Stimulated activated CD4-positive, alpha-beta T cell treated with anti-CD3 and anti-CD28 coated beads, Interleukin-4, amount 100 ng/mL, for 4 hours (primary cell): ENCODE measurements around the gene ZNF853.
"Not testable (repeated sequence)": the region's sequence is repeated elsewhere in the genome, so short reads cannot be mapped to it uniquely, and the experiment has no call there.

Source experiments
- DNase-seq, 2 experiments: peaks; one replicate each; pipeline ENCODE4 v3.0.0-alpha.2; 2020

Gene ZNF853

DNA sequence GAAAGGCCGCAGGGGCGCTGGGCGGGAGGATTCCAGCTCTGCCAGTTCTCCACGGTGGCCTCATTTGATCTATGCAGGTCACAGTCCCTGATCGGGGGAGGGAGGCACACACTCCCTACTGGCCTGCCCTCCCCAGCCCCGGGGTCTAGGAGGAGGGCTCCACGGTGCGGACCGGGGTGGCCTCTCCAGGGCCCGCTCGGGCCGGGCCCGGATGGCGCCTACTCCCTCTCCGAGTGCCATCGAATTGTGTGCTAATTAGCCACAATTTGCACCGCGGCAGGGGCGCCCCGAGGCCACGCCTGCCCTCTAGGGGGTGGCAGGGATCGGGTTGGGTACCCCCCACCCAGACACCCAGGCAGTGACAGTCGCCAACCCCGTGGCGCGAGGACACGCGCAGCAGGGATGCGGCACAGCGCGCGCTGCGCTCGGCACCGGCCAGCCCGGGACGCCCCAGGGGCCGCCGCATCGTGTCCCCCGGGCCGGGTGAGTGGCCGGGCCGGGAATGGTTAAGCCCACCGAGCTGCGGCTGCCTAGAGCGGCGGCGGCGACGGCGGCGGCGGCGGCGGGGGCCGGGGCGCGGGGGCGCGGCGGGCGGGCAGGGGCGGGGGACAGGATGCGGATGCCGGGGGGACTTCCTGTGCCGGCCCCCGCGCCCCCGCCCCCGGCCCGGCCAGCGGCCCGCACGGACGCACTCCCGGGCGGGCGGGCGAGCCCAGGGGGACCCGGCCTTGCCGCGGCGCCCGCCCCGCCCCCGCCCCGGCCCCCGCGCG, at the start of gene ZNF853:
Gene ZNF853 (plus strand): TSS at position 658 of the 770 bp plus-strand sequence. CDS start 565 bp downstream, outside the sequence.
- DNase-seq = peak in 1 of 2 experiments; percentile 21

DNA sequence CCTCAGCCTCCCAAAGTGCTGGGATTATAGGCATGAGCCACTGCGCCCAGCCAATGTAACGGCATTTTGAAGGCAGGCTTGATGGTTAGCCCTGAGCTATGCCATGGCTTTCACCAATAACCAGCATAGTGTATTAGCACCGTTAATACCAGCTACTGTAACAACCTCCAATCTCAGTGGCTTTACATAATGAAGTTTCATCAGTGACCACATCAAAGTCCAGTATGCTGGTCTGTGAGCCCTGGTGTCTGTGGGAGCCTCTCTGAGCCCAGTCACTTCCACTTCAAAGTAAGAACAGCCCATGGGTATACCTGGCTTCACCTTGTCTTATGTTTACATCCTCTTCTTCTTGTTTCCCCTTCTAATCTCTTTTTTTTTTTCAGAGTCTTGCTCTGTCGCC, 49.8 kb upstream of the ZNF853 start:
- DNase-seq = no peak

DNA sequence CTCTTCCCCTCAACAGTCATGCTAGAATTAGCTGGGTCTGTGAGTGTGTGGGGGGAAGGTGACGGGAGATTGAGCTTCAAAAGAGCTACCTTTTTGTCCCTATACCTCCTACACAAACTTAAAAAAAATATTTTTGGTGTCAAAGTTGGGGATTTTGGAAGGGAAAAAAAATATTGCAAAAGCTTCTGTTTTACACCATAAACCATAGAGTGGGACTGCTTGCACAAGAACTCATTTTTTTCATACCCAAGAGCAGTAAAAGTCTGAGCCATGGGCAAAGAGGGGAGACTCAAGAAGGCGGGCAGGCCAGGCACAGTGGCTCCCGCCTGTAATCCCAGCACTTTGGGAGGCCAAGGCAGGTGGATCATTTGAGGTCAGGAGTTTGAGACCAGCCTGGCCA, 47.5 kb upstream of the ZNF853 start:
- no peak for DNase-seq

DNA sequence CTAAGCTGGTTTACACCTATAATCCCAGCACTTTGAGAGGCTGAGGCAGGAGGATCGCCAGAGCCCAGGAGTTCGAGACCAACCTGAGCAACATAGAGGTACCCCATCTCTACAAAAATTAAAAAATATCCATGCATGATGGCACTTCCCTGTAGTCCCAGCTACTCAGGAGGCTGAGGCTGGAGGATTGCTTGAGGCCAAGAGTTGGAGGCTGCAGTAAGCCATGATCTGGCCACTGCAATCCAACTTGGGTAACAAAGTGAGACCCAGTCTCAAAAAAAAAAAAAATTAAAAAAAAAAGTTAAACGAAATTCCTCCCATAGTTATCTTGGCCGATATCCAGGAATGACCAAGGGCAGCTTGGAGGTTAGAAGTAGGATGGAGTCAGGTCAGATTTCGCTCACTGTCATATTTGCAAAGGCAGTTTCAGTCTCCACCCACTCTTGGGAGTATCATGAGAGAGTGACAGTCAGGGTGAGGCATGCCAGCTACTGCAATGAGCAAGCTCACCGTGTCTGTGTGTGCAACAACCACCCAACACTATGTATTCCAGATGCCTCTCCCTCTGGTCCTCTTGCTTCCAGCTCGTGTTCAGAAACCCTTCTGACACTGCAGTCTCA, 44.1 kb upstream of the ZNF853 start:
- no peak for DNase-seq

DNA sequence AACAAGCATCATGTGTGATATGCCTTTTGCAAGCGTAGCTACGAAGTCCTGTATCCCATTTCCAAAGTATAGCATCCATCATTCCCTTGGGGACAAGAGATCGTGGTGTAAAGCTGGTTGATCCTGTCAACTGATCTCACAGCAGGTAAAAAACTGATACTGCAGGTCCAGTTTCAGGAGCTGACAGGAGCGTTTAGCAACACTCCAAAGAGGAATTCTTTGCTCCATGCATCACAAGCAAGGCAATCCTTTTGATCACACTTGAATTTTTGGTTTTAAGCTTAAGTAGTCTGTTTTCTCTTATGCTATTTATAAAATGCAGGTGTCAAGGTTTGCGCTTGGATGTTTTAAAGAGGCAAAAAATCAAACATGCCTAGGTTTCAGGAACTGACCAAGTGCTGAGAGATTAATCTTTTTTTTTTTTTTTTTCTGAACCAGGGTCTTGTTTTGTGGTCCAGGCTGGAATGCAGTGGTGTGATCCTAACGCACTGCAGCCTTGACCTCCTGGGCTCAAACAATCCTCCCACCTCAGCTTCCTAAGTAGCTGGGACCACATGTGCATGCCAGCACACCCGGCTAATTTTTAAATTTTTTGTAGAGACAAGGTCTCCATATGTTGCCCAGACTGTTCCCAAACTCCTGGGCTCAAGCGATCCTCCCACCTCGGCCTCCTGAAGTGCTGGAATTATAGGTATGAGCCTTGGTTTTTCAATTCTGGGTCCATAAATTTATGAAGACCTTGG, 40.0 kb upstream of the ZNF853 start:
- no peak for DNase-seq

DNA sequence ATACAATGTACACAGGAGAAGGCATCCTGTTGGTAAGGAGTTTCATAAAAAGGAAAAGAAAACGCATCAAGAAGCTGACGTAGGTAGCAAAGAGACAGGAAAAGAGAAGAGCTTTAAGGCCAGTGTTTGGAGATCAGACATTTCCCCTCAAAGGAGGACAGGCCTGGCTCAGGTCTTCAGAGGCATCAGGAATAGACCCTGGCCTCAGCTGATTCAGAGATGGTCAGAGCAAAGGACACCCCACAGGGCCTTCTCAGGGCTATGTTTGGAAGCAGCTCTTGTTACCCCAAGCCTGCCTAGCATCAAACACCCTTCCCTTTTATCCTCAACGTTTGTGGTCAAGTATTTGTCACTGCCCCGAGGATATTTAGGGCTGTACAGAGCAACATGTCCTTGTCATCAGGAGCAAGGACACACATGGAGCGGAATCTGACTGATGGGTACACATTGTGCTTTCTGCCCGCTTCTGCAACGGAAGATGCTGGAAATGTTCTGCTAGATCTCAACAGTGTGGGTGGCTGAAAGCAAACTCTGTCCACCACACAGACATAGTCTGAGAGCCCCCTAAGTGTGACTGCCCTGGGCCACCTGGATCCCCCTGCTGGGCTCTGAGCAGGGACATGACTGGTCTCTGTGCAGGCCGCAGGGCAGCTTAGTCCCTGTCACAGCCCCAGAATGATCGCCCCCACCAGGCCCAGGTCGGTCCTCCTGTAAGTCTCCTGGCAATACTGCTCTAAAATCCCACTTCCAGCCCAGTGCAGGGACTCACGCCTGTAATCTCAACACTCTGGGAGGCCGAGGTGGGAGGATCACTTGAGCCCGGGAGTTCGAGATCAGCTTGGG, 39.2 kb upstream of the ZNF853 start:
- DNase-seq = no peak

DNA sequence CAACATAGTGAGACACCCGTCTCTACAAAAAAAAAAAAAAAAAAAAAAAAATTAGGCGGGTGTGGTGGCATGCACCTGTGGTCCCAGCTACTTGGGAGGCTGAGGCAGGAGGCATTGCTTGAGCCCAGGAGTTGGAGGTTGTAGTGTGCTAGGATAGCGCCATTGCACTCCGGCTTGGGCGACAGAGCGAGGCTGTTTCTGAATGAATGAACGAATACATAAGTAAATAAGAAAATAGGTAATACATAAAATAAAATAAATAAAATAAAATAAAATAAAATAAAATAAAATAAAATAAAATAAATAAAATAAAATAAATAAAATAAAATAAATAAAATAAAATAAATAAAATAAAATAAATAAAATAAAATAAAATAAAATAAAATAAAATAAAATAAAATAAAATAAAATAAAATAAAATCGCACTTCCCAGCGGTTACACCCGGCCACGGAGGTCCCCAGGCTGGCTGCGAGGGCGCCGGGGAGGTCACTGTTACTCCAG, 38.5 kb upstream of the ZNF853 start:
- DNase-seq = not testable (repeated sequence)

DNA sequence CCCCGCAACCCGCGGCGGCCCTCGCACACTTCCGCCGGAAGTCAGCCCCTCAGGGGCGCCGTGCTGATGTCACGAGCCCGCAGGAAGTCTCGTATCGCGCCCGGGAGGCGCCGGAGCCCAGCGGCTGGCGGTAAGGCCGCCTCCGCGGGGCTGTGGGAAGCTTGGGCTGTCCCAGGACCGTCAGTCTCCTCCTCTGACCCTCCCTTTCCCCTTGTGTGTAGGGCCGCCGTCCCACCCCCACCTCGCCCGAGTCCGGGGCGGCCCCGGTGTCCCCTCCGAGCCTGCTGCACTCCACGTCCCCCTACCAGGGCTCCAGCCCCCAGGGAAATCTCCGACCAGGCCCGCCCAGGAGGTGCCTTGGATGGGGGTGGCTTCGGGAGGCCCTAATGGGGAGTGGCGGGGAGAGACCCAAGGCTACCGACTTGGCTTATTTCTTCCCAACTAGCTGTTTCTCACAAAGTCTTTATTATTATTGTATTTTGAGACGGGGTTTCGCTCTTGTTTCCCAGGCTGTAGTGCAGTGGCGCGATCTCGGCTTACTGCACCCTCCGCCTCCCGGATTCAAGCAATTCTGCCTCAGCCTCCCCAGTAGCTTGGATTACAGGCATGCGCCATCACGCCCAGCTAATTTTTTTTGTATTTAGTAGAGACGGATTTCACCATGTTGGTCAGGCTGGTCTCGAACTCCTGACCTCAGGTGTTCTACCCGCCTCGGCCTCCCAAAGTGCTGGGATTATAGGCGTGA, 37.9 kb upstream of the ZNF853 start, which contains the start of gene ZDHHC4:
Gene ZDHHC4 (plus strand): TSS at position 86 of the 745 bp plus-strand sequence. CDS start 3,108 bp downstream, outside the sequence.
- DNase-seq = peak; percentile 84 to 87

DNA sequence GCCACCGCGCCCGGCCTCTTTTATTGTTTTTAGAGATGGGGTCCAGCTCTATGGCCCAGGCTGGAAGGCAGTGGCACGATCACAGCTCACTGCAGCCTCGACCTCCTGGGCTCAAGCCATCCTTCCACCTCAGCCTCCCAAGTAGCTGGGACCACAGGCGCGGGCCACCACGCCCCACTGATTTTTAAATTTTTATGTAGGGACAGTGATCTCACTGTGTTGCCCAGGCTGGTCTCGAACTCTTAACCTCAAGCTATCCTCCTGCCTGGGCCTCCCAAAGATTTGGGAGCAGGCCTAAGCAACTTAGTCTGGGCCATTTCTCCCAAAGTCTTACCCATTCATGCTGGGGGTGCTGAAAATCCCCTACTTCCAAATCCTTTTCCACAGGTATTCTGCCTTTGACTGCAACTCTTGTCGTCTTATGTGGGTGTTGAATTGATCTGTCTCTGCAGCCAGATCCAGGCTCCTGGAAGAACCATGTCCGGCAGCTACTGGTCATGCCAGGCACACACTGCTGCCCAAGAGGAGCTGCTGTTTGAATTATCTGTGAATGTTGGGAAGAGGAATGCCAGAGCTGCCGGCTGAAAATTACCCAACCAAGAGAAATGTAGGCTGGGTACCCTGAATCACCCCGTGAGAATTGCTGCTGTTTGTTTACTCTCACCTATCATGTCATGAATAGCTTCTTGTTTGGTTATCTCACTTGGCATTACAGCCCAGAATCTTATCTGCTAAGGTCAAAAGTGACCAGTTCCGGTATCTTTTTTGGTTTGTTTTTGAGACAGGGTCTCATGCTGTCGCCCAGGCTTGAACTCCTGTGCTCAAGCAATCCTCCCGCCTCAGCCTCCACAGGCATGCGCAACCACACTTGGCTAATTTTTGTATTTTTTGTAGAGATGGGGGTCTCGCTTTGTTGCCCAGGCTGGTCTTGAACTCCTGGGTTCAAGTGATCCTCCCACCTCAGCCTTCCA, 37.0 kb upstream of the ZNF853 start:
- DNase-seq = no peak

DNA sequence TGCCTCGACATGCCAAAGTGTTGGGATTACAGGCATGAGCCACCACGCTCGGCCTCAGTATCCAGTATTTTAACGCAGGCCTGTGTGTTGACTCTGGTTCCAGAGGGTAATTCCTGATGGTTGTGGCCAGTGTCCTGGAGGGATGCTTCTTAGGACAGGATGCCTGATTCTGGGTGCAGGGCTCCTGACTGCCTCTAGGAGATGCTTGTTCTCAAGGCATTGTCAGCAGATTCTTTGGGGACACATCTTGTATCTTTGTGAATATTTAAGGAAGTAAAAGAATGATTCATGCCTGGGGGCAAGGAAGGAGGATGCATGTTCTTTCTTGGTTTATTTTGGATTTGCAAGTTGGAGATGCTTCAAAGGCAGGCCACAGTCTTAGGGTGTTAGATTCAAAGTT, 36.0 kb upstream of the ZNF853 start:
- DNase-seq = no peak

DNA sequence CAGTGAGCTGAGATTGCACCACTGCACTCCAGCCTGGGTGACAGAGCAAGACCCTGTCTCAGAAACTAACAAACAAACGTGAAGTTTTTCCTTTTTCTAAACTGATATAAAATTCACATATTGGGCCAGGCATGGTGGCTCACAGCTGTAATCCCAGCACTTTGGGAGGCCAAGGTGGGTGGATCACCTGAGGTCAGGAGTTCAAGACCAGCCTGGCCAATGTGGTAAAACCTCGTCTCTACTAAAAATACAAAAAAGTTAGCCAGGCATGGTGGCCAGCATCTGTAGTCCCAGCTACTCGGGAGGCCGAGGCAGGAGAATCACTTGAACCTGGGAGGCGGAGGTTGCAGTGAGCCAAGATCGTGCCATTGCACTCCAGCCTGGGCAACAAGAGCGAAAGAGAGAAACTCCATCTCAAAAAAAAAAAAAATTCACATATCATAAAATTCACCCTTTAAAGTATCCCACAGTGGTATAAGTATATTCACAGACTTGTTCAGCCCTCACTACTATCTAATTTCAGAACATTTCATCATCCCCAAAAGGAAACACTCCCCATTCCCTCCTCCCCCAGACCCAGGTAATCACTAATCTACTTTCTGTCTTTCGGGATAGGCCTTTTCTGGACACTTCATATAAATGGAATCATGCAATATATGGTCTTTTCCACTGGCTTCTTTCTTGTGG, 29.5 kb upstream of the ZNF853 start:
- DNase-seq = not testable (repeated sequence)

DNA sequence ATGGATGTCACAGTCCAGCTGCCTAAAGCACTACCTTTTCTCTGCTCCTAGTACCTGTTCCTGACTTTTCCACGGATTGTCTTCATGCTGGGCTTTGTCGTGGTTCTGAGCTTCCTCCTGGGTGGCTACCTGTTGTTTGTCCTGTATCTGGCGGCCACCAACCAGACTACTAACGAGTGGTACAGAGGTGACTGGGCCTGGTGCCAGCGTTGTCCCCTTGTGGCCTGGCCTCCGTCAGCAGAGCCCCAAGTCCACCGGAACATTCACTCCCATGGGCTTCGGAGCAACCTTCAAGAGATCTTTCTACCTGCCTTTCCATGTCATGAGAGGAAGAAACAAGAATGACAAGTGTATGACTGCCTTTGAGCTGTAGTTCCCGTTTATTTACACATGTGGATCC, 26.8 kb upstream of the ZNF853 start:
- DNase-seq = no peak

DNA sequence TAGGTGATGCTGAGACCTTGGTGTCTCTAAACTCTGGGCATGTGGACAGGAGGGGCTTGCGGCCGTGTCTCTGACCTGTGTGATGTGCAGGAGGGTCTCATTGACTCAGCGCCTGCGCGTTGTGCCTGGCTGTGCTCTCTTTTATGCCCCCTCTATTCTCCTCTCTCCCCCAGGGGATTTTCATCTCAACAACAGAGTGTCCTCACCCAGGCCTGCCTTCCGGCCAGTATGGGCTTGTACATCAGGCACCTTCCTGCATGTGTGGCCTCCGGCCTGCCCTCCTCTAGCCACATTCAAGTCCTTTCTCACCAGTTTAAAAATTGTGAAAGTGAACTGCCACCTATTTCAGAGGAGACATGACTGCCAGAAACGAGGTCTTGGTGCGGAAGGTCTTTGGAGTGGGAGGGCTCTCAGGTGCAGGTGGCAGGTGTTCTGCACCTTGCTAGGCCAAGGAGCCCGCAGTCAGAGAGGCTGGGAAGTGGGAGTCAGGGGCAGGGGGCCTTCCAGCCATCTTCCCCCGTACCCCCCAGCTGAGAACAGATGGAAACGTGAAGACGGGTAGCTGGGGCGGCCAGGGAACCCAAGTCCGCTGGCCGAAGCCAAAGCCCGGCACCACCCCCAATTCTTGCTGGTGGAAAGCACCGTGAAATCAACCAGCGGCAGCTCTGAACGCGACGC, 26.1 kb upstream of the ZNF853 start:
- no peak for DNase-seq

DNA sequence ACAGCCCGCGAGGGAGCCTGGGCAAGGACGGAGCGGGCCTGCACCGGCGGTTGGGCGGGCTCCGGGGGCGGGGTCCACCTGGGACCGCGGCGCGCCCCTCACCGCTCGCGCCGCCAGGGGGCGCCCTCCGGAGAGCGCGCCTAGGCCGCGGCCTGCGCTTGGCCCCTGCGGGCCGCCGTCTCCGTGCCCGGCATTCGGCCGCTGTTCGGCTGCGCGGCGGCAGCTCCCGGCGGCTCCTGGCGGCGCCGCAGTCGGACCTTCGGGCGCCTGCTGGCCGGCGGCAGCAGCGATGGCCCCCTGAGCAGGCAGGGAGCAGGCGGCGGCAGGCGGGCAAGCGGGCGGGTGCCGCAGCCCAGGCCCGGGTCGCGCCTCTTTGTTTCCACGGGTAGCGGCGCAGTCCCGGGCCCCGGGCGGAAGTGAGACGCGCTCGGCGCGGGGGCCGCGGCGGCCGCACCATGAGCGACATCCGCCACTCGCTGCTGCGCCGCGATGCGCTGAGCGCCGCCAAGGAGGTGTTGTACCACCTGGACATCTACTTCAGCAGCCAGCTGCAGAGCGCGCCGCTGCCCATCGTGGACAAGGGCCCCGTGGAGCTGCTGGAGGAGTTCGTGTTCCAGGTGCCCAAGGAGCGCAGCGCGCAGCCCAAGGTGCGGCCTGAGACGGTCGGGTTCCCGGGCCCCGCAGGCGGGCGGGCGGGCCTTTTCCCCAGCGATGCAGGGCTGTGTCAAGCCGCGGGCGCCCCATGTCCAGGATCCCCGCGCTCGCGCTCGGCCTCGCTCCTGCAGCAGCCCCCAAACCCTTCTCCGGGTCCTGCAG, 25.4 kb upstream of the ZNF853 start, which contains the start of gene INTS15:
Gene INTS15 (plus strand): TSS at position 193 of the 816 bp plus-strand sequence. CDS start 263 bp downstream, at position 456.
- DNase-seq = peak; percentile 74 to 84

DNA sequence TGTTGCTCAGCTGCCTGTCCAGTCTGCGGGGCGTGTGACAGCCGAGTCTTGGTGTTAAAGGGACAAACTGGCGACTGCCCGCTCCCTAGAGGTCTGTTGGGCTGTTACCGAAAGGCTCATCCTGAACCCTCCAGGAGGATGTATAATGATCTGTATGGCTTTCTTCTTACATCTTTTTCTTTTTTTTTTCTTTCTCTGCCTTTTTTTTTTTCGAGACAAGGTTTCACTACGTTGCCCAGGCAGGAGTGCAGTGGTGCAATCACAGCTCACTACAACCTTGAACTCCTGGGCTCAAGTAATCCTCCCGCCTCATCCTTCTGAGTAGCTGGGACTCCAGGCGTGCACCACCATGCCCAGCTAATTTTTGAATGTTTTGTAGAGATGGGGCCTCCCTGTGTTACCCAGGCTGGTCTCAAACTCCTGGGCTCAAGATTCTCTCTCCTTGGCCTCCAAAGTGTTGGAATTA, 24.7 kb upstream of the ZNF853 start:
- no peak for DNase-seq

DNA sequence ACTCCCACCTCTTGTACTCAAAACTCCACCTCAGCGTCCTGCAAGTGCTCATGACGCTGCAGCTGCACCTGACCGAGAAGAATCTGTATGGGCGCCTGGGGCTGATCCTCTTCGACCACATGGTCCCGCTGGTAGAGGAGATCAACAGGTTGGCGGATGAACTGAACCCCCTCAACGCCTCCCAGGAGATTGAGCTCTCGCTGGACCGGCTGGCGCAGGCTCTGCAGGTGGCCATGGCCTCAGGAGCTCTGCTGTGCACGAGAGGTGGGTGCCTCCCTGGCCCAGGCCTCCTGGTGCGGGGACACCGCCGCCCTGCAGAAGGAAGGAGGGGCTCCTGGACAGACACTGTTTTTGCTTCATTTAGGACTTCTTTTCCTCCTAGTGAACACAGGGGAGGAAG, 15.3 kb upstream of the ZNF853 start:
- DNase-seq = no peak

DNA sequence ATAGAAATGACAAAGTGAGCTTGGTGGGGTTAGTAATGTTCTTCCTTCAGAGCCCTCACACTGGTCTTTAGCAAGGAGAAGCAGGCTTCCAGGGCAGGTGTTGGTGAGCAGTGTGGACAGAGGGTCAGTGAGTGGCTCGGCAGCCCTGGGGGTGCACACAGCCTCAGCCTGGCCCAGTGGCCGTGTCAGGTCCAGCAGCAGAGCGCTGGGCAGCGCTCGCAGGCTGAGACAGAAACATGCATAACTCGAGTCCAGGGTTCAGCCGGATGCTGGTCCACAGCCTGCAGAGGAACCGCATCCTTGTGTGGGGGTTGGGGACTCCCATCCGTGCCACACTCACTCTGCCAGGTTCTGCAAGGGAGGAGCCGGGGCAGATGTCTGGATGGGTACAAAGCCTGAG, 11.0 kb upstream of the ZNF853 start:
- DNase-seq = no peak
